CD4-positive, alpha-beta T cell (primary cell): Measurements from ENCODE around the gene UPP2. TPM values are rescaled to one million over a fixed set of nuclear protein-coding genes. Genes with fewer than 3 reads are reported as not detected.

Source experiments
- ATAC-seq: fragments of 200-7000 bp; cut with Tn5 transposase; one replicate; pipeline ENCODE4 v1.10.0; 2022; ENCODE audit warnings: mild to moderate bottlenecking; ENCODE audit not compliant: poor library complexity
- CTCF ChIA-PET: fragments of 350-600 bp; sonication (Branson Sonifier 250); formaldehyde crosslinking; loops from one replicate; lab custom pipeline; 2021; ENCODE audit warnings: antibody characterized with exemption, inconsistent platforms; lab: Charles Lee
- POLR2A ChIA-PET: fragments of 350-600 bp; sonication (Branson Sonifier 250); formaldehyde crosslinking; loops from one replicate; lab custom pipeline; 2021; ENCODE audit warnings: antibody characterized with exemption, inconsistent platforms; lab: Charles Lee
- DNase-seq, 14 experiments: peaks; one replicate each; pipeline ENCODE4 v3.0.0-alpha.2; 2013 to 2020; ENCODE audit warnings: mixed read lengths in 2 of 14
- H3K27ac ChIP-seq, 2 donors: one replicate each; pipeline versions ENCODE4 v1.5.1 to v1.7.0; 2013; ENCODE audit warnings: low read length in 2 of 2, low read depth in 1 of 2, mild to moderate bottlenecking in 1 of 2
- H3K27me3 ChIP-seq, 2 experiments: 1 replicate in 1 of 2; 2 replicates in 1 of 2; pipeline versions ENCODE4 v1.6.1 to v1.7.0; 2013; ENCODE audit warnings: low read length in 2 of 2, control low read depth in 1 of 2, mild to moderate bottlenecking in 1 of 2, moderate library complexity in 1 of 2; ENCODE audit not compliant: insufficient read depth in 2 of 2, control insufficient read depth in 1 of 2
- H3K36me3 ChIP-seq: one replicate; pipeline ENCODE4 v1.6.1; 2013; ENCODE audit warnings: low read length, control low read depth; ENCODE audit not compliant: insufficient read depth
- H3K4me1 ChIP-seq: one replicate; pipeline ENCODE4 v1.6.1; 2013; ENCODE audit warnings: low read length, control low read depth; ENCODE audit not compliant: insufficient read depth
- H3K4me3 ChIP-seq: one replicate; pipeline ENCODE4 v1.5.1; 2013; ENCODE audit warnings: mild to moderate bottlenecking, low read length, moderate library complexity
- H3K9me3 ChIP-seq, 2 experiments: 1 replicate in 1 of 2; 2 replicates in 1 of 2; pipeline versions ENCODE4 v1.6.1 to v1.7.0; 2013; ENCODE audit warnings: low read length in 2 of 2, mild to moderate bottlenecking in 2 of 2, control low read depth in 1 of 2, moderate library complexity in 1 of 2; ENCODE audit not compliant: control insufficient read depth in 1 of 2, insufficient read depth in 1 of 2
- H3K27ac Mint-ChIP-seq: one replicate; pipeline ENCODE4 v1.8.0; 2020; ENCODE audit warnings: mixed read lengths
- H3K27me3 Mint-ChIP-seq: one replicate; pipeline ENCODE4 v1.8.0; 2021; ENCODE audit warnings: mixed read lengths
- H3K36me3 Mint-ChIP-seq: one replicate; pipeline ENCODE4 v1.8.0; 2021; ENCODE audit warnings: low read depth, mixed read lengths
- H3K4me1 Mint-ChIP-seq: one replicate; pipeline ENCODE4 v1.8.0; 2021; ENCODE audit warnings: low read depth, mixed read lengths
- H3K4me3 Mint-ChIP-seq: one replicate; pipeline ENCODE4 v1.8.0; 2020; ENCODE audit warnings: mild to moderate bottlenecking, mixed read lengths
- H3K9me3 Mint-ChIP-seq: one replicate; pipeline ENCODE4 v1.8.0; 2020; ENCODE audit warnings: mixed read lengths
- CTCF ChIP-seq: fragments of 200-600 bp; IDR thresholded peaks from one replicate; pipeline ENCODE4 v1.8.0; 2022; ENCODE audit warnings: antibody characterized with exemption, mild to moderate bottlenecking
- intact Hi-C, 2 experiments: fragments of 100-400 bp; cut with DNase I in 1 of 2; cut with micrococcal nuclease in 1 of 2; formaldehyde crosslinking; loops; one replicate each; pipeline versions ENCODE4 v1.15.1 to v1.9.0; 2023 to 2025; cut with DNase I, micrococcal nuclease
- total RNA-seq, 174 experiments: library from RNA in 2 of 174; stranded (reverse) in 2 of 174; gene quantifications; one replicate each; pipeline ENCODE4 v1.2.3 and lab custom pipeline; 2021 to 2026

Gene UPP2
- total RNA-seq, 2 experiments from 2014 or later: not detected

DNA sequence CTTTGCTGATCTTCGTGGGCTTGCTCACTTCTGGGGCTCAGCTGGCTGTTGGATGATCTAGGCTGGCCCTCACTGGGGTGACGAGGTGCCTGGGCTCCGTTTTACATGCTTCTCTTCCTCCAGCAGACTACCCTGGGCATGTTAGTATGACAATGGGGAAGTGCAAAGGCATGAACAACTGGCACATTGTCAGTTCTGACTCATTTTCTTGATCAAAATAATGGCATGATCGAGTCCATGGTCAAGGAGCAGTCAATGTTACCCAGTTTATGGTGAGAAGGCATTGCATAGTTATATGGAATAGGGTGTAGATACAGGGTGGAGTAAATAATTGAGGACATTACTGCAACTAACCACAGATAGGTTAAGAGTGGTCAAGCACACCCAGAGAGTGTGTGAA lies 10.0 kb upstream of the UPP2 start:
- H3K36me3 Mint-ChIP-seq: no peaks in the 10 kb centered on the region
- no peak overlapping the region for H3K4me3 Mint-ChIP-seq
- Histone ChIP-seq H3K9me3 (peaks cover 5 to 14% of the 10 kb centered on the region in 2 experiments), H3K27me3 (no peaks in the 10 kb centered on the region), H3K4me1 (no peaks in the 10 kb centered on the region), H3K36me3 (no peaks in the 10 kb centered on the region), H3K27ac (no peak overlapping the region), H3K4me3 (no peak overlapping the region)
- TF ChIP-seq CTCF: no peak
- H3K4me1 Mint-ChIP-seq: no peaks in the 10 kb centered on the region
- H3K27ac Mint-ChIP-seq: no peak overlapping the region
- CTCF ChIA-PET: no interaction called here
- H3K27me3 Mint-ChIP-seq: peaks cover 16% of the 10 kb centered on the region
- POLR2A ChIA-PET: no interaction called here
- ATAC-seq (no peak), DNase-seq (no peak)
- intact Hi-C loops: no loop called here
- peaks cover 7% of the 10 kb centered on the region for H3K9me3 Mint-ChIP-seq

DNA sequence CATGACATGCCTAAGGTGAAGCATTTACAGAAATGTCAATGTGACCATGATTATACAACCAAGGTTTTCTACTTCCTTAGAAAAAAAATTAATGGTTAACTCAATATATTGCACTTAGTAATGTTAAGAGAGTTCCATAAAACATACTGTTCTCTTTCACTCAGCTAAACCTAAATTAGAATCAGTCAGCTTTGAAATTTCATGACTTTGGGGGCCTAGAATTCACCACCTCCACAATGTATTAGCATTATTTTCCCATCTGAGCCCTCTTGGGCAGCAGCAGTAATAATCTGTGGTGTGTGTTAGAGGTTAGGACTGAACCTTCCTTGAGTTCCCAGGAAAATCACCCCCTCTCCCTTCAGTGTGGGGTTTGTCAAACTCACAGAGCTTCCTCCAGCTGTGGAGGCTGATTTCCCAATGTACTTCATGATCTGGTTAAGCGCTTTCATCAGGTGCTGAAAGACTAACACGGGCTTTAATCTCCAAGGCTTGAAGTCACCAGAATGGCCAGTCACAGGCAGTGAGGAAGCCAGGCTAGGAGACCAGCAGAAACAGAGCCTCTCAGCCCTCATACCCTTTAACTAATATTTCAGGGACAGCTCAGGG lies 7.1 kb upstream of the UPP2 start:
- Mint-ChIP-seq H3K36me3 (no peaks in the 10 kb centered on the region), H3K27me3 (peaks cover under 1% of the 10 kb centered on the region), H3K4me1 (no peaks in the 10 kb centered on the region), H3K9me3 (no peaks in the 10 kb centered on the region), H3K27ac (no peak overlapping the region), H3K4me3 (no peak overlapping the region)
- intact Hi-C loops: no loop called here
- ATAC-seq (no peak), DNase-seq (no peak)
- H3K36me3 ChIP-seq: no peaks in the 10 kb centered on the region
- no peak overlapping the region for H3K4me3 ChIP-seq
- TF ChIP-seq CTCF: no peak
- H3K27me3 ChIP-seq: no peaks in the 10 kb centered on the region
- H3K9me3 ChIP-seq: peaks cover 0 to 6% of the 10 kb centered on the region in 2 experiments
- POLR2A ChIA-PET: no interaction called here
- no peak overlapping the region for H3K27ac ChIP-seq
- CTCF ChIA-PET: no interaction called here
- no peaks in the 10 kb centered on the region for H3K4me1 ChIP-seq

- H3K27ac Mint-ChIP-seq: no peak overlapping the region
- H3K4me1 ChIP-seq: no peaks in the 10 kb centered on the region
- ATAC-seq (no peak), DNase-seq (no peak)
- ChIA-PET CTCF (no interaction called here), POLR2A (no interaction called here)
- H3K9me3 ChIP-seq: peaks cover 0 to 4% of the 10 kb centered on the region in 2 experiments
- no peaks in the 10 kb centered on the region for H3K27me3 ChIP-seq
- intact Hi-C loops: no loop called here
- H3K27ac ChIP-seq: no peak overlapping the region
- H3K4me1 Mint-ChIP-seq: no peaks in the 10 kb centered on the region
- H3K9me3 Mint-ChIP-seq: no peaks in the 10 kb centered on the region
- H3K4me3 ChIP-seq: no peak overlapping the region
- H3K27me3 Mint-ChIP-seq: no peaks in the 10 kb centered on the region
- H3K36me3 Mint-ChIP-seq: no peaks in the 10 kb centered on the region
- no peak overlapping the region for H3K4me3 Mint-ChIP-seq
- no peaks in the 10 kb centered on the region for H3K36me3 ChIP-seq
- no peak for TF ChIP-seq CTCF
These were observed 6.4 kb upstream of the UPP2 start for GRCh38 chr2:158095269-158095668.
